Omental fat pad (tissue), 4 donors: Measurements from ENCODE around the gene ADAM19. TPM values are rescaled to one million over a fixed set of nuclear protein-coding genes. Genes with fewer than 3 reads are reported as not detected.

Source experiments
- ATAC-seq: fragments of 150-250 bp; one replicate; pipeline ENCODE4 v1.9.1; 2016; ENCODE audit warnings: mild to moderate bottlenecking, moderate library complexity; ENCODE audit not compliant: low FRiP score
- DNase-seq: peaks from one replicate; pipeline ENCODE4 v3.0.0-alpha.2; 2019; ENCODE audit warnings: low spot score
- CTCF ChIP-seq, 3 donors: fragments of 450-650 bp; IDR thresholded peaks; one replicate each; pipeline ENCODE4 v1.5.1; 2016 to 2017; ENCODE audit warnings: antibody characterized with exemption in 3 of 3, mild to moderate bottlenecking in 3 of 3, moderate library complexity in 2 of 3
- total RNA-seq, 4 donors: library from RNA; depleted of rRNA; stranded (reverse); fragments of >200 nt; gene quantifications; one replicate each; pipeline ENCODE4 v1.1.0, GENCODE V29; 2016

Gene ADAM19
- total RNA-seq, 4 donors from 2014 or later: 2.1 to 18.0 (median 9.1) TPM

DNA sequence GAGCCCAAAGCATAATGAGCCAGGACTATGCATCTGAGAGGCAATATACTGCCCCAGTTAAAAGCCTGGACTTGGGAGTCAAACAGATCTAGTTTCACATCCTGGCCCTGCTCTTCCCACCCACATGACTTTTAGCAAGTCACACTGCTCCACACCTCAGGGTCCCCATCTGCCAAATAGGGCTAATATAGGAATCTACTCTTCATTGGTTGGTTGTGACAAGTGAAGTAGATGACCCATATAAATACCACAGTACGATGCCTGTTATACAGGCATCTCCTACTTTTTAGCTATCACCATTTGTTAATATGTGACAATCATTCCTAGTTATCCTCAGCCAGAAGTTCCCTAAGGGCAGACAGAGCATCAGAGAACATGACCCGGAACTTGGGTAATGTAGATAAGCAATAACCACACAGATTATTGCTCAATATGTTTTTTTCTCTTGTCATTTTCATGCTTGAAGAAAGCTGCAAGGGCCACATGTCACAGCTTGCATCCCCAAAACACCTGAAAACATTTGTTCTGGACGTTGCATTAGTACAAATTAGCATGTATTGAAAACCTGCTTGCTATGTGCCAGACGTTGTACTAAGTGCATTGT lies 20.4 kb downstream of the ADAM19 start:
- TF ChIP-seq CTCF (IDR thresholded peaks at IDR 0.05): no peak
- no peak for DNase-seq
- ATAC-seq: no peak

GRCh38 chr5:157554179-157555036 lies 21.2 kb downstream of the ADAM19 start:
- ATAC-seq (no peak), DNase-seq (no peak)

GRCh38 chr5:157552650-157553049 lies 22.9 kb downstream of the ADAM19 start:
- DNase-seq: no peak
- TF ChIP-seq CTCF (IDR thresholded peaks at IDR 0.05): no peak
- no peak for ATAC-seq

More at GRCh38 chr5:157554179-157555036, 21.2 kb downstream of the ADAM19 start:
- TF ChIP-seq CTCF (IDR thresholded peaks at IDR 0.05): no peak

DNA sequence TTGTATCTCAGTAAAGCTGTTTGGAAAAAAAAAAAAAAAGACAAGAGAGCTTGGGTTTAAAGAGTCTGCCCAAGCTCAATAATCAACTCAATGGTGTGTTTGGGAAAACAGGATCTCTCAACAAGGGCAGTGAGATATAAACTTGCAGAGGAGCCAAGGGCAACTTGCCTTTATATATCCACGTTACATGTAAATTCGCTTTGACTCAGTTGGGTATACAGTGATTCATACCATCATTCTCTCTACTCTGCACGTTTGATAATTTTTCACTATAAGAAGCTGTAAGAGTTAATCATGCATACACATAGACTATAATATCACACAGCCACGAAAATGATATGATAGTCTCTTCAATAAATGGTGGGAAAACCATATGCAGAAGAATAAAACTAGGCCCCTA lies 24.9 kb downstream of the ADAM19 start:
- ATAC-seq (no peak), DNase-seq (no peak)
- TF ChIP-seq CTCF (IDR thresholded peaks at IDR 0.05): no peak

GRCh38 chr5:157549954-157550549 lies 25.5 kb downstream of the ADAM19 start:
- TF ChIP-seq CTCF (IDR thresholded peaks at IDR 0.05): no peak
- no peak for DNase-seq
- no peak for ATAC-seq

DNA sequence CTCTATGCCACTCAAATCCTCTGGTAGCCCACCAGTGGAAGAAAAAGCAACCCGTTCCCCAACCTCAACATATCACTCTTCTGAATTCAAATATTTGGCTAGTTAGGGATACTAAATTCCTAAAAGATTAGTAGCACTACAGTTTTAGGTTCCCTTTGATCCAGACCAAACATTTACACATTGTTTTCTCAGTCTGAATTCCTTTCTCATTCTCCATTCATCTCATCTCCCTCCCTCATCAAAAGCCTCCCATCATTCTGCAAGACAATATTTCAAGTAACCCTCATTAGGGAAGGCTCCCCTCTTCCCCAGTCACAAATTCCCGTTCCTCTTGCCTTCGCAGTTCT lies 26.3 kb downstream of the ADAM19 start:
- no peak for DNase-seq
- no peak for ATAC-seq
- no peak for TF ChIP-seq CTCF (IDR thresholded peaks at IDR 0.05)
